OCI-M2 (cell line): Measurements from ENCODE around the gene FASLG.
"Not testable (repeated sequence)": the region's sequence is repeated elsewhere in the genome, so short reads cannot be mapped to it uniquely, and the experiment has no call there.

ENCODE experiments used
- DNase-seq: peaks from one replicate; lab custom pipeline; 2025; ENCODE audit not compliant: unreplicated experiment; lab: John Stamatoyannopoulos, UW

FASLG gene

DNA sequence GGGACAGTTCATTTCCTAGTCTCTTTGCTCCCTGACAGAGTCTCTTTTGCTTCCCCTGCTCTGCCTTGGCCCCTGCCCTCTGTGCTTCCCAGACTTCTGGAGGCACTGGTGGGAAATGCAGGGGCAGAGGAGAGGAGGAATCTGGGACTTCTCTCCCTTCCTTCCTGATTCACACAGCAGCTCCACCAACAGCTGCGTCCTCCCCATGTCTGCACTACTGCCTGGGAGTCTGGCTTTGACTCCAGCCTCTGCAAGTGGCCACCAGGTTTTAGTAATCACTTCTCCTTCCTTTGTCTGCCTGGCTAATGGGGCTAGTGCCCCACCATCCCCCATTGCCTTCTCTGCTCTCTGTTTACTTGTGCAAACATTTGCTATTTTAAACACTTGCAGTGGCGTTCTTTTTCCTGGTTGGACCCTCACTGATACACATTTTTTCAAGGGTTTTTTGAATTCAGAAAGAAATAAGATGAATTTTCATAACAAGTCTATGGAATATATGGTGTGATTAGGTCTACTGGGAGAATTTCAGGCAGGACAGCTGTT, 21.9 kb downstream of the FASLG start:
- DNase-seq: no peak

DNA sequence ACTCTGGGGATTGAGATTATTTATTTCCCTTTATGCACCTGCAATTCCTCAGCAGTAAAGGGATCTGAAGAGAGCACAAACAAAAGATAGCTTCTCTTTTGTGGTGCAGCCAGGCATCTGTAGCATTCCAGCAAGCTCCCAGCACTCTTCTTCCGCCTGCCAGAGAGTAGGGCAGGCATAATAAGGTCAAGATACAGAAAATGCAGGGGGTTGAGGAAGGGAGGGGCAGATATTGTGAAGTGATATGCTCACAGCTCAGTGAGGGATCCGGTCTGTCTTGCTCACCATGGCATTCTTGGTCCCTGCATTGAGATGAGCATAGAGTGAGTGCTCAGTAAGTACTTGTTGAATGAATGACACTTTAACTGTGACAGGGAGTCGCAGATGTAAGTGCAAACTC, 23.9 kb downstream of the FASLG start:
- DNase-seq: no peak

GRCh38 chr1:172686143-172686542, 27.2 kb downstream of the FASLG start:
- no peak for DNase-seq

- DNase-seq: not testable (repeated sequence)
These were observed 29.7 kb downstream of the FASLG start for GRCh38 chr1:172688428-172689085.

GRCh38 chr1:172690925-172691324, 32.0 kb downstream of the FASLG start:
- DNase-seq: not testable (repeated sequence)

DNA sequence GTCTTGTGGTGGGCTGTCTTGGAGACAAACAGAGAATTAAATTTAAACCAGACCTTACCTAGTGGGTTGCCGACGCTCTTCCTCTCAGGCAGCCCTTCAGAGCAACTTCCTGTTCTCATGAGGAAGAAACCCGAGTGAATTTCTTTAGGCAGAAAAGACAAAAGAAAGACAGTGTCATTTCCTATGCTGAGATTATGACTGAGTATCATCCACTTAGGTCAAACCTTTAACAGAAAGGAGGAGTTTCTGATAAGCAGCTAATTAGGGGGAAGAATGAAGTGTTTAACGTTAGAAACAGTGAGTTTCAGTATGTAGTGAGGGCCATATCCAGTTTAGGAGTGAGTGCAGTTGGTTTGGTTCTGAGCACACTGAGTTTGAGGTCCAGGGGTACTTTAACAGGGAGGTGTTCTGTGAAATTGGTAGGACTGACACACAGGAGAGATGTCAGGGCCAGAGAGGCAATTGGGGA, 38.7 kb downstream of the FASLG start:
- no peak for DNase-seq

GRCh38 chr1:172698224-172698623, 39.3 kb downstream of the FASLG start:
- DNase-seq: no peak

DNA sequence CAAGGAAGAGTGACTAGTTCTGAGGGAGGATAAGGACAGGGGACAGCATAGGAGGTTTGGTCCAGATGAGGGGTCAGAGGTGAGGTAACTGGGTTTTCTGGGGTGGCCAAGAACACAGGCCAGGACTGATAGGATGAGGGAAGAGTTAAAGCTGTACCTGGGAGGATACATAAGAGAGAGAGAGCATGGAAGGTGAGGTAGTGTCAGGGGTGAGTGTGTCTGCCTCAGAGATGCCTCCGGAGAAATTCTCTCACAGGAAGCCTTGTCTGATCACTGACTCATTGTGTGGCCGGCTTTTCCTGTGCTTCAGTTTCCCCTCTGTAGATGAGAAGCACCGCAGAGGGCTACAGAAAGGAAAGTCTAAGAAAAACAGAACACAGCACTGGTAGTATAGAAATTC, 40.2 kb downstream of the FASLG start:
- DNase-seq: no peak

DNA sequence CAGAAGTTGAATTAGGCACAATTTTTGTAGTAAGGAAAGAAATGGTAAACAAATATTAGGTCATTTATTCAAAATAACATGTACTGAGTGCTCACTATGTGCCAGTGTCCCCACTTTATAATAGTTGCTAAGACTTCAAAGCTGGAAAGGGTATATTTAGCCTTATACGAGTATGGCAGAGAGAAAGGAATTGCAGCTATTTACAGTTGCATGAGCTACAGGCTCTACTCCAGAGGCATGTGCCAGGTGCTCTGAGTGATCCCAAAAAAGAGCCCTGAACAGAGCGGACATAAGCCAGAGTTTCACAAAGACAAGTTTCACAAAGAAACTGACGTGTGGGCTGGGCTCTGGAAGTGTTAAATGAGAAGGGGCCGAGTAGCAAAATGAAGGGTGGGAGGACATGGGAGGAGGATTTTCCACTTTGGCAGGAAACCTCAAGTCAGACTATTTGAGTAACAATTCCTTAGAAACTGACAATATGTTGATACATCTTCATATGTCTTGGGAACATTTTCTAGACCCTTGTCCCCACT, 40.9 kb downstream of the FASLG start:
- no peak for DNase-seq

DNA sequence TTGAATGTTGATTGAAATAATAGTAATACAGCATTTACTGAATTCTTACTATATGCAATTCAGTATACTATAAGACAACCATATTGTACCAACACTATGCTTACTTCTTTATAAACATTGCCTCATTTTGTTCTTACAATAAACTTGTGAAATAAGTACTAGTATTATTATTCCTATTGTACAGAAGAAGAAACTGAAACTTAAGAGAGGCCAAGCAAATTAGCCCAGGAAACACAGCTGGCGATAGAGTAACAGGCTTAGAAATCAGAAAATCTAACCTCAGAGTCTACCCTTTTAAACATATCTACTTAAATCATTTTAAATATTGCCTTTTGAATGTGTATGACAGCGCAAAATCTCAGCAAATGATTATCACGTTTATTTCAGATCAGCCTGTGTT, 41.7 kb downstream of the FASLG start:
- no peak for DNase-seq

DNA sequence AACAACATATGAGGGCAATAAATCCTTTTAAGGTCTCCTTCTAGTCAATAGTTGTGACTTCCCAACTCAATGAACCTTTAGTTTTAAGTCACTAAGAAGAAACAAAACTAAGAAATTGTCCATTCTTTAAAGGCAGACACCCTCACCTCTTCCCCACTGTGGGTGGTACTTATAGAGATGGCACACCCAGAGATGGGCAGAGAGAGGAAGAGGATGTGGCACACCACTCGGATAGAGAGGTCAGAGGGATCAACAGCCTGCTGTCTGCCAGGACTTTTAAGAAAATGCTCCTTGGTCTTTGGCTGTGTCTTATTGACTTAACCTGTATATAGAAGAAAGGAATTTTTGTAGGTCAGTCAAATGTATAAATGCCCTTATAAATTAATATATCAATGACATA, 45.1 kb downstream of the FASLG start:
- no peak for DNase-seq

DNA sequence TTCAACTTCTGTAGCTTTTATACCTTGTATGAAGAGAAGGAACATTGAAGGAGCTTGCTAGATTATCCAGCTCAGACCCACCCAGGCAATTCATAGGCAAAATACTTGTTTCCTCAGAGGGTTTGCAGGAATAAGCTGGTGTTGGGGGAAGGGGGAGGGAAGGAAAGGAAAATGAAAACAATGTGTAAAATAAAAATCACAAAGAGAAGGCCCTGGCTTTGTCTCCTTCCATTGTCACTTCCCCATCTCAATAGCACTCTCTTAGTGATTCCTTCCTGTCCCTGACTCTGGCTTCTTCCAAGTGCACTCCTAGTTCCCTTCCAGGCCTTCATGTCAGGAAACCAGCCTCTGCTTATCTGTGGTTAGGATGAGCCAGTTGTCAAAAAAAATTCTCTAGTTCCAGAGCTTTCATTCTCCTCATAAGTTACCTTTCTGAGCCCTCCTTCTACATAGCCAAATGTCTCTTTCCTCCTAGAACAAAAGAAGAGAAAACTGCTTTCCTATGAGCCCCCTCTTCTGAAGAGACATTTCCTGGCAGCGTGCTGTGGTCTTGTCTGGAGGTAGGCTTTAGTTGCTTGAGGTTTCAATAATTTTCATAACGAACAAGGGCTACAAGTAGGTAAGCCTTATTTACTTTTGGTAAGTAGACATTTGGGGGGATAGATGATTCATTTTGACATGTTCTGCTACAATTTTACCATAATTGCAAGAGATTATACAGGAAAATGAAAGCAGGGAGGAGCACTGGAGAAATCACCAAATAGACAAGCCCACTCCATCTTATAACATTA, 45.7 kb downstream of the FASLG start:
- DNase-seq: no peak

GRCh38 chr1:172708452-172708851, 49.5 kb downstream of the FASLG start:
- no peak for DNase-seq

- no peak for DNase-seq
These were observed 52.7 kb downstream of the FASLG start for GRCh38 chr1:172711558-172711957.

DNA sequence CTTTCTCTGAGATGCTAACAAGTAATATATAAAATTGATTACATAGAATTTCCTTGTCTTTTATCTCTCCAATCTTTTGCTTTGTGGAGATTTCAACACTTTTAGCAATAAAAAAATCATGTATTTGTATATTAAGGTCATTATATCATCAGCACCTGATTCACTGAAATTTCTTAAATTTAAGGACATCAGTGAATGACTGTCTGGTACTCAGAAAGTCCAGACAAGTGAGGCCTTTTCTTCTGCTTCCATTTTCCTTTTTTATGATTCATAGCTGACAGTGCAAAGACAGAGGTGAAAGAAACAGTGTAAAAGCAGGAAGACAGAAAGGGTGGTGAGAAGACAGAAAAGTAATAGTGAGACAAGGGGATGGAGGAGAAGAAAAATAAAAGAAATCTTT, 54.6 kb downstream of the FASLG start:
- no peak for DNase-seq
